Neural progenitor cell (in vitro differentiated cells): Measurements from ENCODE around the gene PPP4R1.

Source experiments
- EZH2 ChIP-seq: fragments of 200-600 bp; sonication (generic); IDR thresholded peaks from 2 replicates; pipeline ENCODE4 v1.6.1; 2017; ENCODE audit warnings: antibody characterized with exemption, mild to moderate bottlenecking, moderate library complexity
- EZH2phosphoT487 ChIP-seq: fragments of 200-600 bp; sonication (generic); IDR thresholded peaks from 2 replicates; pipeline ENCODE4 v1.6.1; 2017; ENCODE audit warnings: antibody characterized with exemption
- TF ChIP-seq, protein P1 (sequence below): fragments of 200-600 bp; sonication (generic); IDR thresholded peaks from 2 replicates; pipeline ENCODE4 v1.5.1; 2017; ENCODE audit warnings: antibody characterized with exemption, mild to moderate bottlenecking

DNA sequence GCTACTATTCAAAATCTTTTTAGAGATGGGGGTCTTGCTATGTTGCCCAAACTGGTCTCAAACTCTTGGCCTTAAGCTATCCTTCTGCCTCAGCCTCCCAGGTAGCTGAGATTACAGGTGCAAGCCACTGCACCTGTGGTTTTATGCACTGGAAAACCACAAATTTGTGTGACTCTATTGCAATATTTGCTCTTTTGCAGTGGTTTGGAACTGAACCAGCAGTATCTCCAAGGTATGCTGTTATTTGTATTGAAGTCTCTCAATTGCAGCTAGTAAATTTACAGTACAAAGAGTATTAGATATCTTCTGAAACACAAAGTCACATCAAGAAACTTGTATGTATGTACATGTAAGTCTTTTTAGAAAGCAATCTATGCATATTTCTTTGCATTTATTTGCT is 46.2 kb downstream of the PPP4R1 start:
- TF ChIP-seq, protein P1, sequence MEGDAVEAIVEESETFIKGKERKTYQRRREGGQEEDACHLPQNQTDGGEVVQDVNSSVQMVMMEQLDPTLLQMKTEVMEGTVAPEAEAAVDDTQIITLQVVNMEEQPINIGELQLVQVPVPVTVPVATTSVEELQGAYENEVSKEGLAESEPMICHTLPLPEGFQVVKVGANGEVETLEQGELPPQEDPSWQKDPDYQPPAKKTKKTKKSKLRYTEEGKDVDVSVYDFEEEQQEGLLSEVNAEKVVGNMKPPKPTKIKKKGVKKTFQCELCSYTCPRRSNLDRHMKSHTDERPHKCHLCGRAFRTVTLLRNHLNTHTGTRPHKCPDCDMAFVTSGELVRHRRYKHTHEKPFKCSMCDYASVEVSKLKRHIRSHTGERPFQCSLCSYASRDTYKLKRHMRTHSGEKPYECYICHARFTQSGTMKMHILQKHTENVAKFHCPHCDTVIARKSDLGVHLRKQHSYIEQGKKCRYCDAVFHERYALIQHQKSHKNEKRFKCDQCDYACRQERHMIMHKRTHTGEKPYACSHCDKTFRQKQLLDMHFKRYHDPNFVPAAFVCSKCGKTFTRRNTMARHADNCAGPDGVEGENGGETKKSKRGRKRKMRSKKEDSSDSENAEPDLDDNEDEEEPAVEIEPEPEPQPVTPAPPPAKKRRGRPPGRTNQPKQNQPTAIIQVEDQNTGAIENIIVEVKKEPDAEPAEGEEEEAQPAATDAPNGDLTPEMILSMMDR, result no peak
- TF ChIP-seq EZH2 (no peak), EZH2phosphoT487 (no peak)
